Ovary (tissue), 3 donors: ENCODE data around the gene DDB1.

Experiments
- EP300 ChIP-seq: sonication (generic); formaldehyde crosslinking; IDR thresholded peaks from one replicate; pipeline ENCODE4 v1.6.1; 2017; ENCODE audit warnings: antibody characterized with exemption
- POLR2A ChIP-seq: fragments of 450-650 bp; IDR thresholded peaks from one replicate; pipeline ENCODE4 v1.6.1; 2017; ENCODE audit warnings: antibody characterized with exemption, mild to moderate bottlenecking, moderate library complexity
- TF ChIP-seq, protein P1 (sequence below), 3 donors: fragments of 450-650 bp in 2 of 3; fragments of 200-600 bp in 1 of 3; IDR thresholded peaks; one replicate each; pipeline versions ENCODE4 v1.5.1 to v1.8.0; 2016 to 2022; ENCODE audit warnings: antibody characterized with exemption in 3 of 3, mild to moderate bottlenecking in 1 of 3
- donor health status: DM: no; HTN: no; CAD: no.

- TF ChIP-seq, protein P1, sequence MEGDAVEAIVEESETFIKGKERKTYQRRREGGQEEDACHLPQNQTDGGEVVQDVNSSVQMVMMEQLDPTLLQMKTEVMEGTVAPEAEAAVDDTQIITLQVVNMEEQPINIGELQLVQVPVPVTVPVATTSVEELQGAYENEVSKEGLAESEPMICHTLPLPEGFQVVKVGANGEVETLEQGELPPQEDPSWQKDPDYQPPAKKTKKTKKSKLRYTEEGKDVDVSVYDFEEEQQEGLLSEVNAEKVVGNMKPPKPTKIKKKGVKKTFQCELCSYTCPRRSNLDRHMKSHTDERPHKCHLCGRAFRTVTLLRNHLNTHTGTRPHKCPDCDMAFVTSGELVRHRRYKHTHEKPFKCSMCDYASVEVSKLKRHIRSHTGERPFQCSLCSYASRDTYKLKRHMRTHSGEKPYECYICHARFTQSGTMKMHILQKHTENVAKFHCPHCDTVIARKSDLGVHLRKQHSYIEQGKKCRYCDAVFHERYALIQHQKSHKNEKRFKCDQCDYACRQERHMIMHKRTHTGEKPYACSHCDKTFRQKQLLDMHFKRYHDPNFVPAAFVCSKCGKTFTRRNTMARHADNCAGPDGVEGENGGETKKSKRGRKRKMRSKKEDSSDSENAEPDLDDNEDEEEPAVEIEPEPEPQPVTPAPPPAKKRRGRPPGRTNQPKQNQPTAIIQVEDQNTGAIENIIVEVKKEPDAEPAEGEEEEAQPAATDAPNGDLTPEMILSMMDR (IDR thresholded peaks at IDR 0.05) = peak in 2 of 3 donors; percentile 8 to 17
- no peak for TF ChIP-seq POLR2A
- TF ChIP-seq EP300 = no peak
Measured at GRCh38 chr11:61294717-61295595, 37.9 kb downstream of the DDB1 start, which contains the start of gene VWCE.
